ENCODE data around the gene MAPK1.
"Not testable (repeated sequence)": the region's sequence is repeated elsewhere in the genome, so short reads cannot be mapped to it uniquely, and the experiment has no call there.

- TF ChIP-seq POLR2AphosphoS5 (IDR thresholded peaks at IDR 0.05; ENCODE audit: borderline replicate concordance, low read depth, low read length); EZH2 (IDR thresholded peaks at IDR 0.05); FOXP2 (optimal IDR thresholded peaks at IDR 0.05; ENCODE audit: control extremely low read depth, extremely low read length, insufficient read depth): not testable (repeated sequence)
Measured at GRCh38 chr22:21801304-21801644, 66.2 kb downstream of the MAPK1 start.

All from SK-N-MC (cell line).